Brain microvascular endothelial cell (primary cell): ENCODE results near the gene C6.
A peak's percentile ranks its signal among the peaks of the same experiment; 100 is the strongest.
"Not testable (repeated sequence)": the region's sequence is repeated elsewhere in the genome, so short reads cannot be mapped to it uniquely, and the experiment has no call there.

ENCODE experiments used
- DNase-seq: peaks from one replicate; pipeline ENCODE4 v3.0.0-alpha.2; 2020
- H3K27ac ChIP-seq: fragments of 250-450 bp; sonication (Bioruptor Pico); 2 replicates; pipeline ENCODE4 v1.5.1; 2020; ENCODE audit warnings: mild to moderate bottlenecking, moderate library complexity
- H3K27me3 ChIP-seq: fragments of 250-450 bp; sonication (Bioruptor Pico); replicated peaks from 2 replicates; pipeline ENCODE4 v1.5.1; 2020; ENCODE audit warnings: mild to moderate bottlenecking
- H3K36me3 ChIP-seq: fragments of 250-450 bp; sonication (Bioruptor Pico); replicated peaks from 2 replicates; pipeline ENCODE4 v1.5.1; 2020; ENCODE audit warnings: mild to moderate bottlenecking
- H3K4me3 ChIP-seq: 2 replicates; pipeline ENCODE4 v1.5.1; 2011; ENCODE audit warnings: low read depth, mild to moderate bottlenecking, control low read depth, low read length, moderate library complexity
- in situ Hi-C: cut with HindIII; loops from 2 replicates; pipeline ENCODE4 v1.10.0; 2017; ENCODE audit warnings: low sequenced_read_pairs, low pct_ligation_motif_present
- TF ChIP-seq, protein P1 (sequence below): IDR thresholded peaks from 2 replicates; pipeline ENCODE4 v1.5.1; 2011; ENCODE audit warnings: low read depth, mild to moderate bottlenecking, moderate library complexity, low read length, control low read depth, inconsistent platforms; ENCODE audit errors: missing control alignments

Gene C6

DNA sequence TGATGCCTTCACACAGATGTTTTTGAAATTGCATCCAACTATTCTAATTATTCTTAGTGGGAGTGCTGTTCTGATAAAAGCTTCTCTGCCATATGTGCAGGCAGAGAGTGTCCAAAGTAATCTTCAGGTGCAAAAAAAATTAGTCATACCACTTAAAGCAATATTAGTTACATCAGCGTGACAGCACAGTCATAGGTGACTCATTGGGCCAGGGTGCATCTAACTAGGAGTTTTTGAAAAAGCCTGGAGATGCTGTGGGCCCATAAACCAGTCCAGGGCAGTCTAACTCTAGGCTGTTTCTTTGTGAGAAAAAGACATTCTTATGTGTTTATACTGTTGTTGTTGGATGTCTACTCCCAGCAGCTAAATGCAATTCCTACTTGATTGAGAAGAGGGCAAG, 33.0 kb upstream of the C6 start:
- Histone ChIP-seq H3K4me3 (no peak overlapping the region), H3K27me3 (no peaks in the 10 kb centered on the region), H3K27ac (no peak overlapping the region), H3K36me3 (no peaks in the 10 kb centered on the region)
- peak; percentile 15 for DNase-seq
- in situ Hi-C loops = no loop called here
- TF ChIP-seq, protein P1, sequence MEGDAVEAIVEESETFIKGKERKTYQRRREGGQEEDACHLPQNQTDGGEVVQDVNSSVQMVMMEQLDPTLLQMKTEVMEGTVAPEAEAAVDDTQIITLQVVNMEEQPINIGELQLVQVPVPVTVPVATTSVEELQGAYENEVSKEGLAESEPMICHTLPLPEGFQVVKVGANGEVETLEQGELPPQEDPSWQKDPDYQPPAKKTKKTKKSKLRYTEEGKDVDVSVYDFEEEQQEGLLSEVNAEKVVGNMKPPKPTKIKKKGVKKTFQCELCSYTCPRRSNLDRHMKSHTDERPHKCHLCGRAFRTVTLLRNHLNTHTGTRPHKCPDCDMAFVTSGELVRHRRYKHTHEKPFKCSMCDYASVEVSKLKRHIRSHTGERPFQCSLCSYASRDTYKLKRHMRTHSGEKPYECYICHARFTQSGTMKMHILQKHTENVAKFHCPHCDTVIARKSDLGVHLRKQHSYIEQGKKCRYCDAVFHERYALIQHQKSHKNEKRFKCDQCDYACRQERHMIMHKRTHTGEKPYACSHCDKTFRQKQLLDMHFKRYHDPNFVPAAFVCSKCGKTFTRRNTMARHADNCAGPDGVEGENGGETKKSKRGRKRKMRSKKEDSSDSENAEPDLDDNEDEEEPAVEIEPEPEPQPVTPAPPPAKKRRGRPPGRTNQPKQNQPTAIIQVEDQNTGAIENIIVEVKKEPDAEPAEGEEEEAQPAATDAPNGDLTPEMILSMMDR = no peak

DNA sequence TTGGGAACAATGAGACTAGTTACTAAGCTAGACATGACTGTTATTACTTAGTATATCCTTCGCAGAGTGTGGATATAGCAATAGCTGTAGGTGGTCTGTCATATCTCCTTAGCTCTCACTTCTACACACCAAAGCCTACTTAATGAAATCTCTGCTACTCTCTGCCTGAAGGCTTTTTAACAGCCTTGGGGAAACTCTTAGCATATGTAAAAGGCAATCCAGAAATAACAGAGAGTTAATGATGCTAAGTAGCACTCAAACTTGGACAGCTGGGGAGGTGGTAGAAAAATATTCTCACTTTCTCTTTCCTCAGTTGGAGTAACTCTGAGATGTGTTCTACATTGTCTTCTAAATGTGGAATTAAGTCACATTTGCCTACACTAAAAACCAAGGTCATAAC, 30.2 kb upstream of the C6 start:
- Histone ChIP-seq H3K27ac (no peak overlapping the region), H3K4me3 (no peak overlapping the region), H3K36me3 (no peaks in the 10 kb centered on the region), H3K27me3 (no peaks in the 10 kb centered on the region)
- DNase-seq = no peak
- in situ Hi-C loops = no loop called here
- TF ChIP-seq, protein P1 = no peak

GRCh38 chr5:41240985-41241384, 27.7 kb upstream of the C6 start:
- DNase-seq = no peak
- in situ Hi-C loops = no loop called here
- no peak overlapping the region for H3K27ac ChIP-seq
- H3K27me3 ChIP-seq = no peaks in the 10 kb centered on the region
- no peaks in the 10 kb centered on the region for H3K36me3 ChIP-seq
- H3K4me3 ChIP-seq = no peak overlapping the region
- TF ChIP-seq, protein P1 = no peak

DNA sequence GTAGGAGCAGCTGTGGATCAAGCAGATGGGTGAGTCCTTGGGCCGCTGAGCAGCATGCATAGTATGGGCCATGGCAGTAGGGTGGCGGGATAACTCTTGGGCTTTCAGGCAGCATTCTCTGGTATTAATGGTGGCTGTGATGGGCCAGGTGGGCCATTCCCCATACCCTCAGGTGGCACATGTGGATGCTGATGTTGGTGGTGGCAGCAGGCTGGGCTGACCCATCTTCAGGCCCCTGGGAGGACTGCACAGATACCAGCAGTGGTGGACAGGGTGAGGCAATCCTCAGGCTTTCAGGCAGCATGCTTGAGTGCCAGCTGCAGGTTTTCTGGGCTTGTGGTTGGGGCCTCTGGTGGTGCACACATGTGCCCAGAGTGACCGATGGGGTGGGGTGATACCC, 27.1 kb upstream of the C6 start:
- in situ Hi-C loops = no loop called here
- Histone ChIP-seq H3K27ac (no peak overlapping the region), H3K4me3 (no peak overlapping the region), H3K27me3 (no peaks in the 10 kb centered on the region), H3K36me3 (no peaks in the 10 kb centered on the region)
- DNase-seq = no peak
- TF ChIP-seq, protein P1 = no peak

- no peaks in the 10 kb centered on the region for H3K27me3 ChIP-seq
- no peak overlapping the region for H3K4me3 ChIP-seq
- TF ChIP-seq, protein P1 = no peak
- H3K27ac ChIP-seq = no peak overlapping the region
- in situ Hi-C loops = no loop called here
- no peak for DNase-seq
- H3K36me3 ChIP-seq = no peaks in the 10 kb centered on the region
Observed at GRCh38 chr5:41234475-41234874, 21.1 kb upstream of the C6 start.

- no peaks in the 10 kb centered on the region for H3K27me3 ChIP-seq
- no peak for DNase-seq
- TF ChIP-seq, protein P1 = no peak
- in situ Hi-C loops = no loop called here
- H3K27ac ChIP-seq = no peak overlapping the region
- H3K4me3 ChIP-seq = no peak overlapping the region
- no peaks in the 10 kb centered on the region for H3K36me3 ChIP-seq
Observed at GRCh38 chr5:41232797-41233196, 19.5 kb upstream of the C6 start.

GRCh38 chr5:41230276-41230675, 16.9 kb upstream of the C6 start:
- DNase-seq, in situ Hi-C loops: not testable (repeated sequence)

More at GRCh38 chr5:41230276-41230675, 16.9 kb upstream of the C6 start:
- not testable (repeated sequence) for H3K36me3 ChIP-seq, H3K27ac ChIP-seq, H3K27me3 ChIP-seq, H3K4me3 ChIP-seq
